GM18517 (cell line): ENCODE results near the gene MYRF.

Source experiments
- ATAC-seq: cut with Tn5 transposase; IDR thresholded peaks from one replicate; pipeline ENCODE4 v1.9.1; 2021; ENCODE audit warnings: mild to moderate bottlenecking, moderate library complexity; ENCODE audit not compliant: unreplicated experiment

Gene MYRF

GRCh38 chr11:61752117-61752924 is at the start of gene MYRF:
Gene MYRF (plus strand): TSS chr11:61752636. CDS start chr11:61752745, 109 bp downstream.
- ATAC-seq: no peak

GRCh38 chr11:61702701-61703312 is 49.6 kb upstream of the MYRF start:
- ATAC-seq: no peak

- ATAC-seq: no peak
Measured at GRCh38 chr11:61704838-61705237, 47.6 kb upstream of the MYRF start.

- no peak for ATAC-seq
Measured at GRCh38 chr11:61706452-61707400, 45.7 kb upstream of the MYRF start.

GRCh38 chr11:61707574-61707973 is 44.9 kb upstream of the MYRF start:
- ATAC-seq: no peak

GRCh38 chr11:61709110-61709509 is 43.3 kb upstream of the MYRF start:
- ATAC-seq: no peak

- ATAC-seq: no peak
Measured at GRCh38 chr11:61709572-61709971, 42.9 kb upstream of the MYRF start.

- no peak for ATAC-seq
Measured at GRCh38 chr11:61710019-61710418, 42.4 kb upstream of the MYRF start.

- ATAC-seq: no peak
Measured at GRCh38 chr11:61711037-61711436, 41.4 kb upstream of the MYRF start.

- no peak for ATAC-seq
Measured at GRCh38 chr11:61711498-61711897, 40.9 kb upstream of the MYRF start.

GRCh38 chr11:61712314-61712713 is 40.1 kb upstream of the MYRF start:
- no peak for ATAC-seq

GRCh38 chr11:61712846-61713245 is 39.6 kb upstream of the MYRF start:
- ATAC-seq: no peak

- no peak for ATAC-seq
Measured at GRCh38 chr11:61713464-61713863, 39.0 kb upstream of the MYRF start.

GRCh38 chr11:61713906-61714305 is 38.5 kb upstream of the MYRF start:
- ATAC-seq: no peak

- ATAC-seq: no peak
Measured at GRCh38 chr11:61714316-61714715, 38.1 kb upstream of the MYRF start.

- ATAC-seq: no peak
Measured at GRCh38 chr11:61714916-61715315, 37.5 kb upstream of the MYRF start.

- no peak for ATAC-seq
Measured at GRCh38 chr11:61715867-61716266, 36.6 kb upstream of the MYRF start.

- no peak for ATAC-seq
Measured at GRCh38 chr11:61716478-61717285, 35.8 kb upstream of the MYRF start.

- no peak for ATAC-seq
Measured at GRCh38 chr11:61717286-61718033, 35.0 kb upstream of the MYRF start.

- no peak for ATAC-seq
Measured at GRCh38 chr11:61718046-61718531, 34.3 kb upstream of the MYRF start.
